Measurements from ENCODE around the gene PLCB4.

GRCh38 chr20:9223296-9223695, 154.4 kb downstream of the PLCB4 start:
- no peak for TF ChIP-seq CTCF (IDR thresholded peaks at IDR 0.05)
- TF ChIP-seq POLR2A (IDR thresholded peaks at IDR 0.05) = no peak
